Umbilical cord (tissue), 2 donors: ENCODE results near the gene PDK2. TPM values are rescaled to one million over a fixed set of nuclear protein-coding genes. Genes with fewer than 3 reads are reported as not detected.
A peak's percentile ranks its signal among the peaks of the same experiment; 100 is the strongest.

Experiments used
- DNase-seq: peaks from one replicate; pipeline ENCODE4 v3.0.0-alpha.2; 2015; ENCODE audit warnings: low spot score
- total RNA-seq: library from RNA; depleted of rRNA; stranded (reverse); fragments of >200 nt; gene quantifications from one replicate; pipeline ENCODE4 v1.2.3, GENCODE V29; 2014; ENCODE audit warnings: low replicate concordance; ENCODE audit not compliant: insufficient read depth

The PDK2 gene
- total RNA-seq, 1 donor from 2014 or later, result 37.6 TPM

DNA sequence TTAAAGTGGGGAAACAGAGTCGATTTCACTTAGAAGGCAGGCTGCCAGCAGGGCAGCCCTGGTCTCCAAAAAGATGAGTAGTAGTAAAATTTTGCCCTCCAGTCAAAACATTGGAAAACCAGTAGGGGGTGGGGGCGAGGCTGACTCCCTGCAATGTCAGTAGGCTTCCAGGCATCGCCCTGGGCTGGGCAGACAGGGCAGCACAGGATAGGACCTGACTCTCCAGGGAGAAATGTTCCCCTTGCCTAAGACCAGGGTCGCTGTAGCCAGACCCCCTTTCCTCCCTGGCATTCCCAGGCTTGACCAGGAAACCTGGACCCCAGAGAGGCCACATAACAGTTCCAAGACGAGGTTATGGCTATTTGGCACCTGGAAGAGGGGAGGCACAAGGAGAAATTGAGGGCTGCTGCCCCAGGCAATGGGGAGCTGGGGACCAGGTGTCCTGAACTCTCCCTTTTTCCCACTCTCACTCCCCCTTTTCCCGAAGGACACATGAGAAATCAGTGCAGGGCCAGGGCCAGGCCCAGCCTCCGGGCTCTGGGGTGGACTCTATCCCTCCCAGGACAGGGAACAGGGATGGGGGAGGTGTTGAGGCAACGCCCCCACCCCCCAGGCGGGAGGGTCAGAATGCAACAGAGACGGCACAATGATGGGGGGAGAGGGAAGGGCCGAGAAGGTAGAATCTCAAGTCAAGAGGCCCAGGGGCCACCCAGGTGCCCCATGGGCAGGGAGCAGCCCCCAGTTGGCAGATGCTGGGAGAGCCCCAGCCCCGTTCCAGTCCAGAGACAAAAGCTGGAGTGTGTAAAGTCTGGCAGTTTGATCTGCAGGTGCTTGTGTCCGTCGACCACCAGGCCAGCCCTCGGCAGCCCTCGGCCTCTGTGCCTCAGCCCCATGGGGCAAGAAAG lies 39.3 kb downstream of the PDK2 start:
- no peak for DNase-seq

DNA sequence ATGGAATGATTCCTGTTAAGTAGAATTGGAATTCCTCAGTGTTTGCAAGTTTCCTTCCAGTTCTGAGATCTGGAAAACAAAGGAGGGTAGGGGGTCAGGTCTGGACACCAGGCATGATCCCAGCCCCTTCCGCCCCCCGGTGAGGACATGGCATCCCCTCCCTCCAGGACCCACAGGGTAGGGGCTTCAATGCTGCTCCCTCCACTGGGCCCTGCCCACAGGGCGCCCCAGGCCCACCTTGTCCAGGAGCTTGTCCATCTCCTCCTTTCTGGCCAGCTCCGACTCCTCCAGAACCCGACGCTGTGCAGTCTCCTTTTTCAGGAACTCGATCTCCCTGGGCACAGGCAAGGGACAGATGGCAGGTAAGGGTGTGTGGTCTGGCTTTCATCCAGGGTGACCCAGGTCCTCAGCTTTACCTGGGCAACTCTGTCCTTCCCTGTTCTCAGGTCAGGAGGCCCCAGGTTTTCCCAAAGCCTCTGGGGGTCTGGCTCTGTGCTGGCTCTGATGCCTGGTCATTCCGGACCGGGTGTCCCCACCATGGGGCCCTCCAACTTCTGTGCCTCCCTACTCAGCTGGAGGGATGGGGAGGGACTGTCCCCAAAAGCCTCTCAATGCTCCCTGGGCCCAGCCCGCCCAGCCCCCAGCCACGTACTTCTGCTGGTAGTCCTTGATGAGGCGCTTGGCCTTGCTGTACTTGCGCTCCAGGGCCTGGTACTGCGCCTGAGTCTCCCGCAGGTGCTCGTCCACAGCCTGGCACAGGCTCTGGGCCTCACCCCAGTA lies 40.4 kb downstream of the PDK2 start:
- DNase-seq, result no peak

DNA sequence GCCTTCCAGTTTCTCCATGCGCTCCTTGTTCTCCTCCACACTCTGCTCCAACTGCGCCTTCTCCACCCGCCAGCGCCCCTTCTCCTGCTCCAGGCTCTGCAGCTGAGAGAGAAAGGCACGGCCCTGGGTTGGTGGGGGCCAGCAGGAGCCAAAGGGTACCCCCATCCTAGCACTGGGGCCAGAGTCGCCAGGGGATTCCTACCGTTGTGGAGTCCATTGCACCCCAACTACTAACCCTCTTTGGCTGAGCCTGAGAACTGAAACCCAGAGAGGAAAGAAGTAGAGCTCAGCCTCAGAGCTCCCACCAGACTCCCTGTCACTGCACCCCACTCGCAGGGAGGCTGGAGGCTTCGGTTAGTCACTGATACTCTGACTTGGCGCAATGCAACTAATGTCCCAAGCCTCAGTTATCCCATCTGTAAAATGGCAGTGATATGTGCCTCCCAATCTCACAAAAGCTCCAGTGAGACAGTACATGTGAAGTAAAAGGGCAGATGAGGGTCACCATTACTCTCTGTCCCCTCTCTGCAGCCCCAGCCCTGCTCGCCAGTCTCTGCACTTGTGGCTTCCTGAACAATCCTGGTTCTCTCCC lies 41.0 kb downstream of the PDK2 start:
- DNase-seq, result no peak

DNA sequence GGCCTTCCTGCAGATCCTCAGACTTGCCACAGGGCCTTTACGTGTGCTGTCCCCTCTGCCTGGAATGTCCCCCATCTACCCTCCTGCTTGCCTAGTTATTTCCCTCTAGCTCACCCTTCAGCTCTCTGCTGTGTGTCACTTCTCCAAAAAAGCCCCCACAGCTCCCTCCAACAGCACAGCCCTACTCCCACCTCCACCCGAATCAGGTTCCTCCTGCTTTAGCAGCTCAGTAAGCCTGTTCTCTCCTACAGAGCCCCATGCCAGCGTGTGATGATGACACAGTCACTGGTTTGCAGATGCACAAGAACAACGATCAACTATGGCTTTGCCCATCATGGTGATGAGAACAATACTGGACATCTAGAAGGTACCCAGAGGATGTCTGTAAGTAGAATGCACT lies 41.9 kb downstream of the PDK2 start:
- no peak for DNase-seq

DNA sequence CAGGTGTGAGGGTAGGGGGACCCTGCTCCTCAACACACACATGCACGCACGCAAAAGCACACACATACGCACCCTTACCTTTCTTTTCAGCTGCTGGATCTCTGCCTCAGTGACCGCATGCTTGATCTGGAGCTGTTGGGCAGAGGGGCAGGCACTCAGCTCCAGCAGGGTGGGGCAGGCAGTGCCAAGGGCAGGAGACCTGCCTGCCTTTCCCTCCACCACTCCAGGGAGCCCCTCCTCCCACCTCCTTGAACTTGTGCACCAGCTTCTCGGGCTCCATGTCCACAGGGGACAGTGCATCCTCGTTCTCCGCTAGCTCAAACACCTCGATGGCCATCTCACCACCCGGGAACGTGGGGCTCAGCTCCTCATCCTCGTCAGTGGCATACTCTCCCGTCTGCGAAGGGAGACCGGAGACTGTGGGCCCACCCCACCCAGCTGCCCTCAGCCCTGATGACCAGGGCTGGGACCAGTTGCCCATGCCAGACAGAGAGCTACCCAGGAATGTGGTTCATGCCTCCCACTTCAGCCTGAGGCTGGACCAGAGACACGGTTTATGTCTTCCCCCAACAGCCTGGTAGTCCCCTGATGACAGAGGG lies 44.1 kb downstream of the PDK2 start:
- DNase-seq, result no peak

DNA sequence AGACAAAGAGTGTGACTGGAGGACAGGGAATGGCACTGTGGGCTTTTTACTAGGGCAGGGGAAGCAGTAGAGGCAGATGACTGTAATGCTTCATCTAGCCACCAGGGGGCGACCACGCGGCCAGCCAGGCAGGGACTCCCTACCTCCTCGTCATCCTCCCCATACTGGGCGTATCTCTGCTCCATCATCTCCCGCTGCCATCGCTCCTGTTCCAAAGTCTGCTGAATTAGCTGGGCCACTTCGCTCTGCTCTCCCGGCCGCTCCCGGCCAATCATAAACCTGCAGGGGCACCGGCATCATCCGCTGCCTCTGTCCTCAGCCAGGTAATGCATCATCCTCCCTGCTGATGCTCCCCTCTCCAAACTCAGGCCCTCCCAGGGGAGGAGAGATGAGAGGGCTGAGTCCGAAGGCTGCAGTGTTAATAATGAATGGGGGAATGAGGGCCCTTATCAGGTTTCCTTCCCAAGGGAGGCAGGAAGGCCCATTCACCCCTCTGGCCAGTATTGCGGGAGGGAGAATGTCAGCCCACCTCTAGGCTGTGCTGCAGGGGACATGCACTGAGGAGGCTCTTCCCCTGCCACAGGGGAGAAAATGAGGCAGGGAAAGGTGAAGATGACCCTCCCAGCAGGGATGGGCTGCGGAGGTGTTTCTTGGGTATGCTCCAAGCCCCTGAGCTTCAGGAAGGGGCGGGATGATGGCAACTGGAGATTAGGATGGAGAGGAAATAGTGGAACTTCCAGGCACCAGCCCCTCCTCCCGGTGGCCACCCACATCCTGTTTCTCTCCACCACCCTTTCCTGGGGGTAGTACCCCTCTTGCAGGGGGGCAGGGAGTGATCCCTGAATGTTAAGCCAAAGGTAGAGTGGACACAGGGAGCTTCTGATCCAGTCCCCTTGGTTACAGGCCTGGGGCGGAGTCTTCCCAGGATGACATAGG lies 45.1 kb downstream of the PDK2 start:
- peak; percentile 61 for DNase-seq

DNA sequence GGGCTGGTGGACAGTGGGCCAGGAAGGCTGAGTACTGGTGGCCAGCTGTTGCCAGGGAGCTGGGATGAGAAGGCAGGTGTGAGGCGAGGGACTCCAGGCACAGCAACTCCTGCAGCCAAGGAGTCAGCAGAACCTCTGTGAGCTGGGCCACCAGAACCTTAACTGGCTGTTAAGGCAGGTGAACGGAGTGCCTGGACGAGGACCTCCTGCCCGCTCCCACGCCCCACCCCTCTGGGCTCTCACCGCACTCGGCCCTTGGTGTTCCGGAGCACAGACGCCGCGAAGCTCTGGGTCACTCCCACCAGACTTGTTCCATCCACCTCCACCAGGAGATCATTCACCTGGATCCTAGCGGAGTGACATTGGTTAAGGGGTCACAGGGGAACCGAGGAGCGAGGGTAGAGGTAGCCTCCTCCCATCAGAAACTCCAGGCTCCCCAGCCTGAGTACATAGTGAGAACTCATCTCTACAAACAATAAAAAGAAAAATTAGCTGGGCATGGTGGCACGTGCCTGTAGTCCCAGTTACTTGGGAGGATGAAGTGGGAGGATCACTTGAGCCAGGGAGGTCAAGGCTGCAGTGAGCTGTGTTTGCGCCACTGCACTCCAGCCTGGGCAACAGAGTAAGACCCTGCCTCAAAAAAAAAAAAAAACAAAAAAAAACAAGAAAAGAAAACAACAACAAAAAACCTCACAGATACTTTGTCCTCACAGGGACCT lies 46.0 kb downstream of the PDK2 start:
- no peak for DNase-seq

DNA sequence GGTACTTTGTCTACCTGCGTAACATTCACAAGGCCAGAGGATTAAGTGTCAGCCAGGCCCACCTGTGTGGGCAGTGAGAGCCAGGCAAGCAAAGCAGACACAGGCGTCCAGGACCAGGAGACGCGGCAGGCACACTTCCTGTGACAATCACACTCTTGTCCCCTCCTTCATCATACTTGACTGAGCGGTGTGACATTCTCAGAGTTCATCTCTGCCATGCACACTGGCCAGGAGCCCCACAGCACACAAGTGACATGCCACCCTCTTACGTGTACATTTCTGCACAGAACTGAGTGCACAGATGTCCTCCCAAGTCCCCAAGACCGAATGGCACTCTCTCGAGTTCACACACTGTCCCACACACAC lies 46.6 kb downstream of the PDK2 start:
- no peak for DNase-seq

DNA sequence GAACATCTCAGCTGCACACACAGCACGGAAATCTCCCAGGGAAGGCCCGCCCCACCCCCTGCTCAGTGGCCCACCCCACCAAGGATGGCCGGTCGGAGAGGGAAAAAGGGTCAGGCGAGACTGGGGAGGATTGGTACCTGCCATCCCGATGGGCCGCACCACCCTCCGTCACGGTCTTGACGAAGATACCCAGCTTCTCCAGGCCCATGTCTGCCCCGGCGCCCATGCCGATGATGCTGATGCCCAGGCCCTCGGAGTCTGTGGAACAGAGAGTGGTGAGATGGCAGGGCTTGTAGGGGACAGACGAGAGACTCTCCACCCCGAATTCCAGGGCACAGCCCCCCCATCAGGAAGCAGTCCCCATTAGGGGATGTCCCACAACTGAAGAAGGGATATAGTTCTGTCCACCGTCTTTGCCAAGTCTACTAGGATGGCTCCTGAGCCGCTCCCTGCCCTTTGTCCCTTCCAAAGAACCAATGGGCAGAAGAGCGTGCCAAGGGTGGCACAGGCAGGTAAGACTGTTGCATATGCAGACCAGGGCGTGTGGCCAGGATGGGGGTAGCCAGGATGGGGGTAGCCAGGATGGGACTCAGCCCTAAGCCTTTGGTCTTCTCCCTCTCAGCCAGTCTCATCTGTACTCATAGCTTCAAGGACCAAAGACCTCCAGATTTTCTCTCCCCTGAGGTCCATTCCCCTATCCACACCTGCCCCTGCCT lies 48.5 kb downstream of the PDK2 start:
- no peak for DNase-seq

DNA sequence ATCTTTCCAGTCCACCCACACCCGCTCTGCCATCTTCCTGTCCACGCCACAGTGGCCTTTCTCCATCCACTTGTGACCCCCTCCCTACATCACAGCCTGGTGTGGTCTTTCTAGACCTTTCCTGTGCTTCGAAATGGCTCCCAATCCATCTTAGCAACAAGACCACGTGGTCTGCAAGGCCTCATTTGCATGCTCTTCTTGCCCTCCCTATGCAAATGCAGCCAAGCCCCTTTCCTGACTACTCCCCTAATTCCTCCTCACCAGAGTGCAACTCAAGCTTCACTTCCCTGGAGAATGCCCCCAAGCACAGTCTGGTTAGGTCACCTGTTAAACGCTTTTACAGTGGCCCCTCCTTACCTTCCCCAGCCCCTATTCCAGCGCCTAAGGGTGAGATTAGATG lies 49.2 kb downstream of the PDK2 start:
- DNase-seq, result no peak

DNA sequence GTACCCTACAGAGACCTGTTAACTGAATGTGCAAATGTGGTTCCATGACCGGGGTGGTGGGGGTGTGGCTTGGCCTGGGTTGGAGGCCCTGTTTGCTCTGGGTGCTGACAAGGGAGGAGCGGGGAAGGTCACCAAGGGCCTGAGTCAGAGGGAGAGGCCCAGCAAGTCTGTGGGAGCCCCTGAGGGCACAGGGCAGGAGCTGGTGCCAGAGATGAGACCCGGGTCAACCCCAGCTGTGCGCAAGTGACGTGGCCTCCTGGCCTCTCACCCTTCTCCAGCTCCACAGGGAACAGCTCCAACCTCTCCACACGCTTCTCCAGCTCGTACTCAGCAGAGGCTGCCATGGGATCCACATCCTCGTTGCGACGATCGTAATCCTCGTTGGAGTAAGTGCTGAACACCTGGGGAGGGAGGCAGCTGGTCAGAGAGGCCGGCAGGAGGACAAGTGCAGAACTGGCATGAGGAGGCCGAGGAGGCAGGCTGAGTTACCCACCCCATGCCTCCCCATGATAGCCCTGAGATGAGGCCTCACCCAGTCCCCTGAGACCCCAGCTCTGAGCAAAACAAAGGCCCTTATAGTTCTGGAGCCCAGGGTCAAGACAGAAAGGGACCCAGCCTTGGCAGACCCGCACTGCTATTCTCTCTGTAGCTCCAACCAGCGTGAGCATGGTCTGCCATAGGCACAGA lies 49.8 kb downstream of the PDK2 start:
- no peak for DNase-seq

DNA sequence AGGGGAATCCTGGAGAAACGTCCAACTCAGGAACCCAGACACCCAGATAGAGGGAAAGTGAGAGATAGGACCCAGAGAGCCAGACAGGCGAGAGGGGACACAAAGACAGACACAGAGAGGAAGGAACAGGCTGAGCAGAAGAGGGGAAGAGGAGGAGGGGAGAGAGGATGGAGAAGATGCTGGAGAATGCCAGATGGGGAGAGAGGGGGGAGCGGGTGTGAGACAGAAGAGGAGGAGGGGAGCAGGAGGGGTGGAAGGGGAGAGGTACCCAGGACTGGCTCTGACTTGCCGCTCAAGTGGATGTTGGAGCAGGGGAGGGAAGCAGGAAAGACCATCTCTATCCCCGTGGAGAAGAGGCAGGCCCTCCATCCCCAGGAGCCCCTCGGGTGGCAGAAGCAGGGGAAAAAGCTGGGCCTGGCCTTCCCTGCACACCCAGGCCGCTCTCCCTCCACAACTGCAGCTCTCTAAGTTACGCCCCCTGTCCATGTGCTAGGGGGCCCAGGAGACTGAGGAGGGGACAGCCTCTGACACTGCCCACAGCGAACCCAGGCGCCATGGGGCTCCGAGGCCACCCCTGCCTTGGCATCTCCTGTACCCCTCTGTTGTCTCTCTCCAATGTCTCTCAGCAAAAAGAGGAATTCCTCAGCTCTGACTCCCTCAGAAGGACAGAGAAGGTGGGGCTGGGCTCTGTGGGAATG lies 50.5 kb downstream of the PDK2 start:
- no peak for DNase-seq

DNA sequence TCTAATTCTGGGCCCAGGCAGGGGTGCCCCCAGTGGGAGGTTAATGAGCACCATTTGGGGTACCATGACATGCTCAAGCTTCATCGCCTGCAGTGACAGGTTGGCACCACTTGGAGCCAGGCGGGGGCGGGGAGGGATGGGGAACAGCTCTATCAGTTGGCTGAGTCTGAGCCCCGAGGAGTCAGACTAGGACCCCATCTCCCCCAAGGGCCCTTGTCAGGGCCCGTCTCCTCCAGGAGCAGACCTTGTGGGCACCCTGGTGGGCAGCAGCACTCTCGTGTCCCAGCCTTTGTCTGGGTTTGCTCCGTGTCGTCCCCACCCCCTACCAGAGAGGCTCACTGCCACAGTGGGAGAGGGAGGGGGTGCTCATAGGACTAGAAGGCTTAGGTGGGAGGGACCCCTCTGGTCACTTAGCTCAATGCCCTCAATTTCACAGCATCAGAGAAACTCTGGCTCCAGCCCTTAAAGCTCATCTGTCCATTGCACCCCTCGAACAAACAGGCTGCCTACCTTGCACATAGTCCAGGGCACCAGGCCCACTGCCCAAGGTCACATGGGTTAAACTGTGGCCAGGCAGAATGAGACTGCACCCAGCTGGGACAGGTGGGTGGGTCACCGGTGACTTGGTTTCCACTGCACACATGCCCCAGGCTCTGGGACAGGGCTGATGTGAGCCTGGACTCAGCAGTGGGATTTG lies 51.2 kb downstream of the PDK2 start:
- no peak for DNase-seq

DNA sequence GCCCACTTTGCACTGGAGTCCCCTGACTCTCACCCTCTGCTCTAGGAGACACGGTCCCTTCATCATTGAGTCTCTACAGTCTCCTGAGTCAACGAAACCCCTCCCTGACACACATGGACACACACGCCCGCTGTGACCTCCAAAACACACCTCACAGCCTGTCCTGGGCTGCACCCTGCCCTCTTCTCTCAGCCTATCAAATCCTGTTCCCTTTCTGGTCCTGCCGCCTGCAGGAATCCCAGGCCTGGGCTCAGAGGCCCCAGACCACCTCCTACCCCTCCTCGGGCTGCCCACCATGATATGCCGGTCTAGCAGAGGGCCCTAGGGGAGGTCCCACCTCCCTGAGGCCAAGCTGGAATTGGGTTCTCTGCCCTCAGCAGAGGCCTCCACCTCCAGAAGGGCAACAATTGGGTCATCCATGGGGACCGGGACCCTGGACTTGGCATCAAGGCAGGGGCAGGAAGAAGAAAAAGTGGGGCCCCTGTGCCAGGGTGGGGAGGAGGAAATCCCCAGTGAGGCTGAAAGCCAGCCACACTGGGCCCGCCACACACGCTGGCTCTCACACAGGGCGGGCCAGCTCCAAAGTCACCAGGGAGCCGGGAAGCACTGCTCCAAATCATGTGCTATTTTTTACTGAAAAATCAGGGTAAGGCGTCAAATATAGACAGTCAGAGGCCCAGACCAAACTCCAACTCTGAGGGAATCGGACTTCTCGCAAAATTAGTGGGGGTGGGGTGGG lies 51.9 kb downstream of the PDK2 start:
- no peak for DNase-seq

DNA sequence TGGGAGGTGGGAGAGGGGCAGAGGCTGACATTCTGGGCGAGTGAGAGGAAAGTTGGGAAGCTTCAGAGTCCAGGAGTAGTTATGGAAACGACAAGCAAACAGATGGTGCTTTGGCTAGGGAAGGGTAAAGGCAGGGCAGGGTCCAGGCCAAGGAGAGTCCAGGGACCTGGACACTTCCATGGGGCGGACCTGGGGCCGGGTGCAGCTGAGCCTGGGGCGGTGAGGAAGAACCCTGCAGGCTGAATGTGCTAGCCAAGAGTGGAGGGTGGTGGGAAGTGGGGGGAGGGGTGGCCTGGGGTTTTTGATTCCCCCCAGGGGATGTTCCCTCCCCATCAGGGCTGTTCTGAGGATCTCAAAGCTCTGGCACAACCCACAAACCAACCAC lies 52.7 kb downstream of the PDK2 start:
- no peak for DNase-seq

DNA sequence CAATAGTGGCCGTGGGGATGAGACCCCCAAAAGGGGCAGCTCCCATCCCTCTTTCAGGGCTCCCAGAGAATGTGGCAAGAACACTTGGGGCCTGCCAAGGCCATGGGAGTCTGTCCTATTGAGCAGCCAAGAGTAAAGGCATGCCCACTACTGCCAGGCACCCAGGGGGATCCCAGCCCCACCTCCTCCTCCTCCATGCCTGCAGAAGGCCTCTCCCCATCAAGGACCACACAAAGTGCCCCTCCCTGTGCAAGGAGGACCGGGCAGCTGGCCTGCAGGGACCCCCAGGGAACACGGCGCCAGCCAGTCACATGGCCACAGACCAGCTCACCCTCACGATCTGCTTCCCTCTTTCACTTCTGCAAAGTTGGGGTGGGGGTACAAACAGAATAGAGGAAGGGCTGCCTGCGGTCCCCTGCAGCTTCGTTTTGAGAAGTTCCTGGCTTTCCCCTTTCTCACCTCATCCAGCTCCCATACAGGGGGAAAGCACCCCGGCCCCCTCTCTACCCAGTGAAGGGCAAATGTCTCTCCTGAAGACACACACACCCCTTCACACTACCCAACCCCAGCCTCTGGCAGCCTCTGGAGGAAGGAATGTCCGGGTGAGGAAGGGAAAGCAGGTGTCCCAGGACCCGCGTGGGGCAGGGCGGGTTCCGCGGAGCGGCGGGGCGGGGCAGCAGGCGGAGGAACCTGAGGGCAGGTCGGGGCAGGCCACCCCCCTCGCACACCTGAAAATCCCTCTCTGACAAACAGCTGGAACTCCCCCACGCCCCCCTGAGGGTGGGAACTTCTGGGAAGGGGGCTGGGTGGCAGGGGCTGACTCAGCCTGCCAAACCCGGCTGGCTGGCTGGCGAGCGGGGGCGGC lies 53.3 kb downstream of the PDK2 start:
- peak; percentile 69 for DNase-seq
